ENCODE measurements around the gene IQGAP2.
"Not testable (repeated sequence)": the region's sequence is repeated elsewhere in the genome, so short reads cannot be mapped to it uniquely, and the experiment has no call there.

The IQGAP2 gene

GRCh38 chr5:76732405-76733048 is 329.4 kb downstream of the IQGAP2 start:
- no peak for TF ChIP-seq CTCF (IDR thresholded peaks at IDR 0.05; ENCODE audit: low read depth, low read length, missing control alignments)
- in situ Hi-C loops (cut with HindIII; ENCODE audit: low sequenced_read_pairs) = no loop called here
- no peak for DNase-seq (ENCODE audit: low read depth)
- H3K4me3 ChIP-seq (ENCODE audit: low read depth, low read length) = no peak overlapping the region

- H3K4me3 ChIP-seq (ENCODE audit: low read depth, low read length) = no peak overlapping the region
- no peak for DNase-seq (ENCODE audit: low read depth)
- TF ChIP-seq CTCF (IDR thresholded peaks at IDR 0.05; ENCODE audit: low read depth, low read length, missing control alignments) = no peak
- in situ Hi-C loops (cut with HindIII; ENCODE audit: low sequenced_read_pairs) = no loop called here
These were observed 329.9 kb downstream of the IQGAP2 start for GRCh38 chr5:76733049-76733417.

GRCh38 chr5:76735762-76736545 is 332.9 kb downstream of the IQGAP2 start:
- no peak overlapping the region for H3K4me3 ChIP-seq (ENCODE audit: low read depth, low read length)
- TF ChIP-seq CTCF (IDR thresholded peaks at IDR 0.05; ENCODE audit: low read depth, low read length, missing control alignments) = no peak
- no peak for DNase-seq (ENCODE audit: low read depth)
- in situ Hi-C loops (cut with HindIII; ENCODE audit: low sequenced_read_pairs) = no loop called here

GRCh38 chr5:76736679-76737556 is 333.8 kb downstream of the IQGAP2 start:
- H3K4me3 ChIP-seq (ENCODE audit: low read depth, low read length) = no peak overlapping the region
- in situ Hi-C loops (cut with HindIII; ENCODE audit: low sequenced_read_pairs) = no loop called here
- no peak for TF ChIP-seq CTCF (IDR thresholded peaks at IDR 0.05; ENCODE audit: low read depth, low read length, missing control alignments)
- DNase-seq (ENCODE audit: low read depth) = no peak

- no peak for TF ChIP-seq CTCF (IDR thresholded peaks at IDR 0.05; ENCODE audit: low read depth, low read length, missing control alignments)
- DNase-seq (ENCODE audit: low read depth) = no peak
- in situ Hi-C loops (cut with HindIII; ENCODE audit: low sequenced_read_pairs) = no loop called here
- no peak overlapping the region for H3K4me3 ChIP-seq (ENCODE audit: low read depth, low read length)
These were observed 334.8 kb downstream of the IQGAP2 start for GRCh38 chr5:76737846-76738245.

- DNase-seq (ENCODE audit: low read depth); in situ Hi-C loops (cut with HindIII; ENCODE audit: low sequenced_read_pairs); H3K4me3 ChIP-seq (ENCODE audit: low read depth, low read length): not testable (repeated sequence)
These were observed 338.4 kb downstream of the IQGAP2 start for GRCh38 chr5:76741506-76741905.

Data from astrocyte of the cerebellum (primary cell).